Astrocyte of the cerebellum (primary cell): ENCODE data around the gene TAMALIN.

ENCODE experiments used
- DNase-seq: peaks from one replicate; pipeline ENCODE4 v3.0.0-alpha.2; 2011; ENCODE audit warnings: low read depth
- H3K4me3 ChIP-seq: 2 replicates; pipeline ENCODE4 v1.5.1; 2011; ENCODE audit warnings: mild to moderate bottlenecking, low read depth, low read length, moderate library complexity
- CTCF ChIP-seq: IDR thresholded peaks from 2 replicates; pipeline ENCODE4 v1.5.1; 2012; ENCODE audit warnings: low read length, low read depth, moderate library complexity, mild to moderate bottlenecking; ENCODE audit errors: missing control alignments
- in situ Hi-C: cut with HindIII; loops from 2 replicates; pipeline ENCODE4 v1.10.0; 2017; ENCODE audit warnings: low sequenced_read_pairs

The TAMALIN gene

GRCh38 chr12:52018433-52019112 is 11.8 kb downstream of the TAMALIN start:
- DNase-seq = no peak
- no peak overlapping the region for H3K4me3 ChIP-seq

GRCh38 chr12:52019113-52019770 is 12.5 kb downstream of the TAMALIN start:
- no peak for TF ChIP-seq CTCF
- H3K4me3 ChIP-seq = no peak overlapping the region
- no peak for DNase-seq
- in situ Hi-C loops = no loop called here

More at GRCh38 chr12:52018433-52019112, 11.8 kb downstream of the TAMALIN start:
- no peak for TF ChIP-seq CTCF
- in situ Hi-C loops = no loop called here

GRCh38 chr12:52020539-52021336 is 14.0 kb downstream of the TAMALIN start:
- no peak for DNase-seq
- TF ChIP-seq CTCF = peak; percentile 80
- H3K4me3 ChIP-seq = no peak overlapping the region

GRCh38 chr12:52022841-52023181 is 16.1 kb downstream of the TAMALIN start:
- TF ChIP-seq CTCF = no peak
- in situ Hi-C loops = loop anchor here (5.0 kb wide), 1 partner anchor 94 kb away; no protein-coding TSS in a partner anchor
- H3K4me3 ChIP-seq = peak overlapping the region; percentile 43
- no peak for DNase-seq

More at GRCh38 chr12:52020539-52021336, 14.0 kb downstream of the TAMALIN start:
- in situ Hi-C loops = loop anchor here (5.0 kb wide), 1 partner anchor 97 kb away; no protein-coding TSS in a partner anchor

- peak overlapping the region; percentile 43 for H3K4me3 ChIP-seq
- peak; percentile 90 for TF ChIP-seq CTCF
- DNase-seq = no peak
- in situ Hi-C loops = loop anchor here (5.0 kb wide), 1 partner anchor 94 kb away; no protein-coding TSS in a partner anchor
Measured at GRCh38 chr12:52023182-52023975, 16.6 kb downstream of the TAMALIN start.
